ENCODE measurements around the gene MYO1A.

- TF ChIP-seq RAD21 (IDR thresholded peaks at IDR 0.05): no peak
- no peak for TF ChIP-seq JUND (IDR thresholded peaks at IDR 0.05)
- no peak for TF ChIP-seq REST (IDR thresholded peaks at IDR 0.05)
- TF ChIP-seq RXRA (IDR thresholded peaks at IDR 0.05): no peak
- TF ChIP-seq CTCF (IDR thresholded peaks at IDR 0.05; ENCODE audit: low read depth, low read length, missing input control): no peak
- no peak for TF ChIP-seq HNF4G (IDR thresholded peaks at IDR 0.05)
- TF ChIP-seq SP1 (IDR thresholded peaks at IDR 0.05): no peak
- no peak for TF ChIP-seq MAX (IDR thresholded peaks at IDR 0.05)
- TF ChIP-seq ZBTB33 (IDR thresholded peaks at IDR 0.05): no peak
Measured at GRCh38 chr12:57057067-57057751, 7.3 kb upstream of the MYO1A start.
